WTC11 (cell line): Measurements from ENCODE around the gene JAKMIP1. TPM values are rescaled to one million over a fixed set of nuclear protein-coding genes. Genes with fewer than 3 reads are reported as not detected.

Source experiments
- ATAC-seq: fragments of 200-7000 bp; cut with Tn5 transposase; 2 replicates; pipeline ENCODE4 v1.10.0; 2021; ENCODE audit warnings: mild to moderate bottlenecking, moderate library complexity
- CTCF ChIA-PET: fragments of 300-600 bp; sonication (Branson Sonifier 250); formaldehyde crosslinking; loops from one replicate; lab custom pipeline; 2021; ENCODE audit warnings: antibody characterized with exemption; lab: Charles Lee
- POLR2A ChIA-PET: fragments of 350-600 bp; sonication (Branson Sonifier 250); formaldehyde crosslinking; loops from one replicate; lab custom pipeline; 2021; ENCODE audit warnings: antibody characterized with exemption; lab: Charles Lee
- DNase-seq: peaks from one replicate; pipeline ENCODE4 v3.0.0; 2021; ENCODE audit warnings: low spot score
- H3K27ac Mint-ChIP-seq: 2 replicates; pipeline ENCODE4 v1.8.0; 2021; ENCODE audit warnings: mixed read lengths
- H3K27me3 Mint-ChIP-seq: 2 replicates; pipeline ENCODE4 v1.8.0; 2021; ENCODE audit warnings: low read depth, mild to moderate bottlenecking, moderate library complexity, mixed read lengths
- H3K36me3 Mint-ChIP-seq: 2 replicates; pipeline ENCODE4 v1.8.0; 2021; ENCODE audit warnings: mixed read lengths
- H3K4me1 Mint-ChIP-seq: 2 replicates; pipeline ENCODE4 v1.8.0; 2022; ENCODE audit warnings: mixed read lengths
- H3K4me3 Mint-ChIP-seq: 2 replicates; pipeline ENCODE4 v1.8.0; 2021; ENCODE audit warnings: mild to moderate bottlenecking, moderate library complexity, mixed read lengths
- H3K9me3 Mint-ChIP-seq: 2 replicates; pipeline ENCODE4 v1.8.0; 2021; ENCODE audit warnings: mixed read lengths
- AFF4 ChIP-seq: sonication (generic); formaldehyde crosslinking; IDR thresholded peaks from 2 replicates; pipeline ENCODE4 v1.8.1; 2023; ENCODE audit warnings: mild to moderate bottlenecking, missing genetic modification reagents, borderline replicate concordance
- CTCF ChIP-seq: fragments of 200-600 bp; IDR thresholded peaks from 2 replicates; pipeline ENCODE4 v1.8.0; 2022; ENCODE audit warnings: antibody characterized with exemption
- E2F5 ChIP-seq: sonication (generic); formaldehyde crosslinking; IDR thresholded peaks from 2 replicates; pipeline ENCODE4 v1.8.1; 2022; ENCODE audit warnings: mild to moderate bottlenecking, moderate library complexity, missing genetic modification reagents
- FOXK1 ChIP-seq: sonication (generic); formaldehyde crosslinking; IDR thresholded peaks from 2 replicates; pipeline ENCODE4 v1.8.0; 2022; ENCODE audit warnings: mild to moderate bottlenecking, moderate library complexity, missing genetic modification reagents
- IRF1 ChIP-seq: sonication (generic); formaldehyde crosslinking; IDR thresholded peaks from 2 replicates; pipeline ENCODE4 v1.8.0; 2023; ENCODE audit warnings: missing genetic modification reagents
- KAT7 ChIP-seq: sonication (generic); formaldehyde crosslinking; IDR thresholded peaks from 2 replicates; pipeline ENCODE4 v1.8.1; 2023; ENCODE audit warnings: missing genetic modification reagents, mild to moderate bottlenecking, borderline replicate concordance
- NFYB ChIP-seq: sonication (generic); formaldehyde crosslinking; conservative IDR thresholded peaks from 2 replicates; pipeline ENCODE4 v1.8.0; 2022; ENCODE audit warnings: low read depth, missing genetic modification reagents
- OVOL2 ChIP-seq: fragments of 250-450 bp; sonication (Bioruptor Pico); IDR thresholded peaks from 2 replicates; pipeline ENCODE4 v1.9.0; 2021; ENCODE audit warnings: mild to moderate bottlenecking, borderline replicate concordance
- PRDM15 ChIP-seq: sonication (generic); formaldehyde crosslinking; IDR thresholded peaks from 2 replicates; pipeline ENCODE4 v1.8.0; 2022; ENCODE audit warnings: missing genetic modification reagents
- RELA ChIP-seq: sonication (generic); formaldehyde crosslinking; IDR thresholded peaks from 2 replicates; pipeline ENCODE4 v1.8.1; 2022; ENCODE audit warnings: missing genetic modification reagents, mild to moderate bottlenecking, borderline replicate concordance
- SMAD3 ChIP-seq: sonication (generic); formaldehyde crosslinking; IDR thresholded peaks from 2 replicates; pipeline ENCODE4 v1.8.0; 2022; ENCODE audit warnings: missing genetic modification reagents, mild to moderate bottlenecking, borderline replicate concordance
- USF2 ChIP-seq: sonication (generic); formaldehyde crosslinking; IDR thresholded peaks from 2 replicates; pipeline ENCODE4 v1.8.1; 2023; ENCODE audit warnings: mild to moderate bottlenecking, missing genetic modification reagents, moderate library complexity
- ZBTB21 ChIP-seq: sonication (generic); formaldehyde crosslinking; IDR thresholded peaks from 2 replicates; pipeline ENCODE4 v1.8.1; 2023; ENCODE audit warnings: mild to moderate bottlenecking, missing genetic modification reagents, borderline replicate concordance
- ZNF138 ChIP-seq: sonication (generic); formaldehyde crosslinking; conservative IDR thresholded peaks from 2 replicates; pipeline ENCODE4 v1.8.1; 2022; ENCODE audit warnings: mild to moderate bottlenecking, moderate library complexity, missing genetic modification reagents
- ZNF263 ChIP-seq: sonication (generic); formaldehyde crosslinking; IDR thresholded peaks from 2 replicates; pipeline ENCODE4 v1.8.1; 2022; ENCODE audit warnings: low read depth, mild to moderate bottlenecking, moderate library complexity, missing genetic modification reagents
- ZNF512 ChIP-seq: sonication (generic); formaldehyde crosslinking; IDR thresholded peaks from 2 replicates; pipeline ENCODE4 v1.8.1; 2022; ENCODE audit warnings: missing genetic modification reagents, borderline replicate concordance
- ZNF532 ChIP-seq: fragments of 250-450 bp; sonication (Bioruptor Pico); IDR thresholded peaks from 2 replicates; pipeline ENCODE4 v1.9.0; 2021; ENCODE audit warnings: mild to moderate bottlenecking, borderline replicate concordance
- total RNA-seq: library from RNA; stranded (reverse); gene quantifications from 3 replicates; pipeline ENCODE4 v1.2.3, GENCODE V29; 2021

Gene JAKMIP1
- total RNA-seq, 1 experiment from 2014 or later: 4.0 TPM

GRCh38 chr4:6207602-6208001, 7.3 kb upstream of the JAKMIP1 start (continued):
- TF ChIP-seq CTCF: no peak

GRCh38 chr4:6206771-6207290, 6.5 kb upstream of the JAKMIP1 start:
- Mint-ChIP-seq H3K4me1 (0 out of 2 replicates have a peak, but pooled peaks cover 3% of the 10 kb centered on the region), H3K27ac (no peak overlapping the region), H3K27me3 (peaks cover 24% of the 10 kb centered on the region), H3K9me3 (no peaks in the 10 kb centered on the region), H3K4me3 (no peak overlapping the region), H3K36me3 (no peaks in the 10 kb centered on the region)
- ChIA-PET CTCF (no interaction called here), POLR2A (no interaction called here)
- ATAC-seq (no peak), DNase-seq (no peak)
- TF ChIP-seq ZNF138 (no peak), NFYB (CRISPR knock-in tag) (no peak), KAT7 (CRISPR knock-in tag) (no peak), ZNF263 (CRISPR knock-in tag) (no peak), ZNF512 (CRISPR knock-in tag) (no peak), RELA (no peak), AFF4 (no peak), SMAD3 (CRISPR knock-in tag) (no peak), PRDM15 (no peak), ZBTB21 (CRISPR knock-in tag) (no peak), OVOL2 (CRISPR knock-in tag) (no peak), USF2 (no peak), IRF1 (CRISPR knock-in tag) (no peak), ZNF532 (CRISPR knock-in tag) (no peak), E2F5 (CRISPR knock-in tag) (no peak), FOXK1 (CRISPR knock-in tag) (no peak)
